HAP-1 (cell line): ENCODE data around the gene BMP8A.
"Not testable (repeated sequence)": the region's sequence is repeated elsewhere in the genome, so short reads cannot be mapped to it uniquely, and the experiment has no call there.

Experiments used
- DNase-seq, 2 experiments: peaks; one replicate each; pipeline ENCODE4 v3.0.0-alpha.2; 2016 to 2020; ENCODE audit warnings: low spot score in 2 of 2
- H3K27me3 ChIP-seq: fragments of 250-450 bp; sonication (Bioruptor Pico); 2 replicates; pipeline ENCODE4 v1.5.1; 2020; ENCODE audit warnings: low read depth, mild to moderate bottlenecking, moderate library complexity
- H3K36me3 ChIP-seq: fragments of 250-450 bp; sonication (Bioruptor Pico); replicated peaks from 2 replicates; pipeline ENCODE4 v1.5.1; 2020; ENCODE audit warnings: mild to moderate bottlenecking
- H3K4me1 ChIP-seq: fragments of 250-450 bp; sonication (Bioruptor Pico); 2 replicates; pipeline ENCODE4 v1.5.1; 2020; ENCODE audit warnings: mild to moderate bottlenecking
- H3K4me3 ChIP-seq: fragments of 250-450 bp; sonication (Bioruptor Pico); 2 replicates; pipeline ENCODE4 v1.5.1; 2020; ENCODE audit warnings: mild to moderate bottlenecking, moderate library complexity
- H3K9me3 ChIP-seq: fragments of 250-450 bp; sonication (Bioruptor Pico); 2 replicates; pipeline ENCODE4 v1.5.1; 2020; ENCODE audit warnings: mild to moderate bottlenecking, moderate library complexity
- in situ Hi-C: fragments of 300-500 bp; cut with MboI; formaldehyde crosslinking; loops from 3 replicates; pipeline ENCODE4 v1.14.3; 2020; ENCODE audit warnings: low sequenced_read_pairs, inconsistent platforms, mixed read lengths

The BMP8A gene

DNA sequence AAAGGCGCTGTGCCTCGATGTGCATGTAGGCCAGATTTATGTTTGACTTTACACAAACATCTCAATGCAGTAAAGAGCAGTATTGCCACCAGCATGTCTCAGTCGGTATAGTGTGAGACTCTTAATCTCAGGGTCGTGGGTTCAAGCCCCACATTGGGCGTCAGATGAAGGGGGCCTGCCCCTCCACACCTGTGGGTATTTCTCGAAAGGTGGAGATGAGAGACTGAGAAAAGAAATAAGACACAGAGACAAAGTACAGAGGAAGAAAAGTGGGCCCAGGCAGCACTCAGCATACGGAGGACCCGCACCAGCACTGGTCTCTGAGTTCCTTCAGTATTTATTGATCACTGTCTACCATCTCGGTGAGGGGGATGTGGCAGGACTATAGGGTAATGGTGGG, 13.0 kb downstream of the BMP8A start:
- H3K4me3 ChIP-seq, H3K27me3 ChIP-seq, H3K36me3 ChIP-seq, H3K9me3 ChIP-seq, DNase-seq, in situ Hi-C loops, H3K4me1 ChIP-seq: not testable (repeated sequence)

- H3K4me1 ChIP-seq: no peaks in the 10 kb centered on the region
- in situ Hi-C loops: no loop called here
- H3K9me3 ChIP-seq: no peaks in the 10 kb centered on the region
- H3K27me3 ChIP-seq: no peaks in the 10 kb centered on the region
- no peak for DNase-seq
- no peak overlapping the region for H3K4me3 ChIP-seq
- H3K36me3 ChIP-seq: no peaks in the 10 kb centered on the region
Observed at GRCh38 chr1:39505289-39505688, 13.9 kb downstream of the BMP8A start.

GRCh38 chr1:39507230-39507928, 15.9 kb downstream of the BMP8A start:
- no peaks in the 10 kb centered on the region for H3K4me1 ChIP-seq
- H3K4me3 ChIP-seq: no peak overlapping the region
- H3K9me3 ChIP-seq: no peaks in the 10 kb centered on the region
- no peaks in the 10 kb centered on the region for H3K27me3 ChIP-seq
- no peaks in the 10 kb centered on the region for H3K36me3 ChIP-seq
- DNase-seq: peak in 1 of 2 experiments; percentile 26
- in situ Hi-C loops: no loop called here

GRCh38 chr1:39508266-39508665, 16.8 kb downstream of the BMP8A start:
- Histone ChIP-seq H3K4me3 (no peak overlapping the region), H3K36me3 (no peaks in the 10 kb centered on the region), H3K27me3 (no peaks in the 10 kb centered on the region), H3K9me3 (no peaks in the 10 kb centered on the region), H3K4me1 (no peaks in the 10 kb centered on the region)
- no peak for DNase-seq
- in situ Hi-C loops: no loop called here

DNA sequence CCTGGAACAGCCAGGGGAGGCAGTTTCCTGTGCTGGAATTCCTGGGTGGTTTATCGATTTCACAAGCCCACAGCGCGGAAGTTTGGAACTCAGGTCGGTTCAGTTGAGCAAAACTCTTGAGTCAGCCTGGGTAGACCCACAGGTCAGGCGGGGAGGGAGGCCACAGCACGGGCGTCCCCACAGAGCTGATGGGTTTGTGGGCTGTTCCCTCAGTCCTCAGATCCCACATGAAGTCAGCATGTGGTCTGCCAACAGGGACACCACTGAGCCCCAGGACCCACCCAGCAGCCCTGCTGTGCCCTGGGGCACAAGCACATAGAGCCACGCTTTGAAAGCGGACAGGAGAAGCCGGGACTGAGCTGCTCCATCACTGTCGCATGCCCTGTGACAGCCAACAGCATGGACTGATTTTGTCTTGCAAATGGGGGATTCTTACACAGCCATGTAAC, 17.4 kb downstream of the BMP8A start:
- Histone ChIP-seq H3K9me3 (no peaks in the 10 kb centered on the region), H3K4me1 (no peaks in the 10 kb centered on the region), H3K27me3 (no peaks in the 10 kb centered on the region), H3K36me3 (no peaks in the 10 kb centered on the region), H3K4me3 (no peak overlapping the region)
- in situ Hi-C loops: no loop called here
- no peak for DNase-seq

GRCh38 chr1:39509360-39510009, 18.0 kb downstream of the BMP8A start:
- in situ Hi-C loops: no loop called here
- Histone ChIP-seq H3K27me3 (no peaks in the 10 kb centered on the region), H3K36me3 (no peaks in the 10 kb centered on the region), H3K9me3 (no peaks in the 10 kb centered on the region), H3K4me1 (no peaks in the 10 kb centered on the region), H3K4me3 (no peak overlapping the region)
- DNase-seq: no peak

DNA sequence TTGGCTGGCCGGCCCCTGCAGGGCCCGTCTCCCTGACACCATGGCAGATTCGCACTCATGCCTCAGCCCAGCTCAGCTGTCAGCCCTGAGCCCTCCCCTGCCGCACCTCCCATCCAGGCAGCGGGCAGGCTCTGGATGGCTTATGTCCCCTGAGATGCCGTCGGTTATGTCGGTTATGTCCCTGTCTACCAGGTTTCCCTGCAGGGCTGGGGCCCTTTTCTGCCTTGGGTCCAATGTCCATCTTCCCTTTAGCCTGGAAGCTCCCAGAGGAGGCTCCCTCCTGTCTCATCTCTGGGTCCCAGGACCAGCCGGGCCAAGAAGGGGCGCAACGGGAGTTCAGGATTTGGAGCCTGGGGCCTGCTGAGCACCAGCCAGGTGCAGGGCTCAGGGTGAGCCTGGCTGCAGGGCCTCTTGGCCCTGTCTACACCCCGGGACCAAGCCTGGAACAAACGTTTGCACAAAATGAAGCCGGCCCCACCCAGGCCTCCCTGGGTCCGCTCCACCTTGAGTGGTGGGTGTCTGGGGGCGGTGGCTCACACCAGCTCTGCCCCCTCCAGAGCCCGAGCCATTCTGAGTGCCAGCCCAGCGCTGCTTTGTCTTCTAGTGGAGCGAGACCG, 19.2 kb downstream of the BMP8A start:
- in situ Hi-C loops, H3K27me3 ChIP-seq, H3K4me1 ChIP-seq, DNase-seq, H3K4me3 ChIP-seq, H3K36me3 ChIP-seq, H3K9me3 ChIP-seq: not testable (repeated sequence)

DNA sequence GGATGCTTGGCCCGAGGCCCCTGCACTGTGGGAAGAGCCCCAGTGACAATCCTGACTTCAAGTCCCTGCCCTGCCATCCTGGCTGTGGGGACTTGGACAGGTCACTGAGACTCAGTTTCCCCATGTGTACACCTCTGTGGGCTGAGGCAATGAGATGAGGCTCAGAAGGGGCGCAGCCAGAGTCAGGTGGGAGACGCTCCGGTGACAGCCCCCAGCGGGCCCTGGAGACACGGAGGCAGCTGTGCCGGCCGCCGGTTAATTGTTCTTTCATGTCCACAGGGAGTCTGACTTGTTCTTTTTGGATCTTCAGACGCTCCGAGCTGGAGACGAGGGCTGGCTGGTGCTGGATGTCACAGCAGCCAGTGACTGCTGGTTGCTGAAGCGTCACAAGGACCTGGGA, 20.0 kb downstream of the BMP8A start:
- H3K27me3 ChIP-seq, H3K4me1 ChIP-seq, H3K9me3 ChIP-seq, H3K4me3 ChIP-seq, H3K36me3 ChIP-seq, DNase-seq, in situ Hi-C loops: not testable (repeated sequence)

DNA sequence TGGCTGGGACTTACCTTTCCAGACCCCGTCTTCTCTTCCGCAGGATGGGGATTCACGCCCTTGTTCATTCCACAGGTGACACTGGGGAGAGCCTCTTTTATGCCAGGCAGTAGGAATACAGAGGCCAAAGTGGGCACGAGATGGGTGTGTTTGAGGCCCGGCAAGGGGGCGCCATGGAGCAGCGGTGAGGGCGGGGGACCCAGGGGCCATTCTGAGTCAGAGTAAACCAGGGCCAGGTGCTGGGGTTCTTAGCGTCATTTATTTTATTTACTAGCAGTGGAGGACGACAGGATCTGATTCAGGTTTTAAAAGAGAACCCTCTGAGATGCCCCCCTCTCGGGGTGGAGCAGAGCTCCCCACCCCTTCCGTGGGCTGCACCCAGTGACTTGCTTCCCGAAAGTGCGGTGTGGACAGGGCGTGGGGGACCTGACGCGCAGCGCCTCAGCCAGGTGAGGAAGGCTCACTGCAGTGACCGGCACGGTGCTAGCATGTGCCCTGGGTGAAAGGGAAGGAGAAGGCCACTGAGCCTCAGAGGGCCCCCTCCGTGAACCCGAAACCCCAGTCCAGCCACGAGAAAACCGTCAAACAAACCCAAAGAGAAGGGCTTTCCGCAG, 20.9 kb downstream of the BMP8A start:
- H3K36me3 ChIP-seq, H3K27me3 ChIP-seq, H3K9me3 ChIP-seq, H3K4me1 ChIP-seq, in situ Hi-C loops, H3K4me3 ChIP-seq: not testable (repeated sequence)
- DNase-seq: peak in 1 of 2 experiments; percentile 1

GRCh38 chr1:39514710-39515124, 23.3 kb downstream of the BMP8A start:
- DNase-seq: peak in 1 of 2 experiments; percentile 1
- in situ Hi-C loops, H3K4me1 ChIP-seq: not testable (repeated sequence)

DNA sequence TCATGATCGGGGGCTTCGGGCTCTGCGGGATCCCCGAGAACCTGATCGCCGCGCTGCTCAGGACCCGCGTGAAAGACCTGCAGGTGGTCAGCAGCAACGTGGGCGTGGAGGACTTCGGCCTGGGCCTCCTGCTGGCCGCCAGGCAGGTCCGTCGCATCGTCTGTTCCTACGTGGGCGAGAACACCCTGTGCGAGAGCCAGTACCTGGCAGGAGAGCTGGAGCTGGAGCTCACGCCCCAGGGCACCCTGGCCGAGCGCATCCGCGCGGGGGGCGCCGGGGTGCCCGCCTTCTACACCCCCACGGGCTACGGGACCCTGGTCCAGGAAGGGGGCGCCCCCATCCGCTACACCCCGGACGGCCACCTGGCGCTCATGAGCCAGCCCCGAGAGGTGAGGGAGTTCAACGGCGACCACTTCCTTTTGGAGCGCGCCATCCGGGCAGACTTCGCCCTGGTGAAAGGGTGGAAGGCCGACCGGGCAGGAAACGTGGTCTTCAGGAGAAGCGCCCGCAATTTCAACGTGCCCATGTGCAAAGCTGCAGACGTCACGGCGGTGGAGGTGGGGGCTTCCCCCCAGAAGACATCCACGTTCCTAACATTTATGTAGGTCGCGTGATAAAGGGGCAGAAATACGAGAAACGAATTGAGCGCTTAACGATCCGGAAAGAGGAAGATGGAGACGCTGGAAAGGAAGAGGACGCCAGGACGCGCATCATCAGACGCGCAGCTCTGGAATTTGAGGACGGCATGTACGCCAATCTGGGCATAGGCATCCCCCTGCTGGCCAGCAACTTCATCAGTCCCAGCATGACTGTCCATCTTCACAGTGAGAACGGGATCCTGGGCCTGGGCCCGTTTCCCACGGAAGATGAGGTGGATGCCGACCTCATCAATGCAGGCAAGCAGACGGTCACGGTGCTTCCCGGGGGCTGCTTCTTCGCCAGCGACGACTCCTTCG, 24.0 kb downstream of the BMP8A start:
- H3K4me3 ChIP-seq, in situ Hi-C loops: not testable (repeated sequence)

More at GRCh38 chr1:39514710-39515124, 23.3 kb downstream of the BMP8A start:
- H3K36me3 ChIP-seq, H3K9me3 ChIP-seq, H3K4me3 ChIP-seq, H3K27me3 ChIP-seq: not testable (repeated sequence)

DNA sequence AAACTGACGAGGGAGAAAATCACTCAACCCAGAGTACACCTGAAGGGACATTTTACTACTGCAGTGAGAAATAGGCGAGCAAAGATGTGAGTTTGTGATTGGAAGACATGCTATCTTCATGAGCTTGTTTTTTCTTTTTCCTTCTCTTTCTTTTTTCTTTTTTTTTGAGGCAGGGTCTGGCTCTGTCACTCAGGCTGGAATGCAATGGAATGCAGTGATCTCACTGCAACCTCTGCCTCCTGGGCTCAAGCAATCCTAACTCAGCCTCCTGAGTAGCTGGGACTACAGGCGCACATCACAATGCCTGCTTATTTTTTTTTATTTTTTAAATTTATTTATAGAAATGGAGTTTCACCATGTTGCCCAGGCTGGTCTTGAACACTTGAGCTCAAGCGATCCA, 25.4 kb downstream of the BMP8A start:
- H3K36me3 ChIP-seq, H3K4me1 ChIP-seq, H3K27me3 ChIP-seq, H3K4me3 ChIP-seq, DNase-seq, in situ Hi-C loops, H3K9me3 ChIP-seq: not testable (repeated sequence)

More for the DNA sequence above, 24.0 kb downstream of the BMP8A start:
- not testable (repeated sequence) for H3K4me1 ChIP-seq, DNase-seq, H3K27me3 ChIP-seq, H3K36me3 ChIP-seq, H3K9me3 ChIP-seq

- H3K9me3 ChIP-seq, H3K36me3 ChIP-seq, H3K27me3 ChIP-seq, DNase-seq, H3K4me1 ChIP-seq, in situ Hi-C loops, H3K4me3 ChIP-seq: not testable (repeated sequence)
Observed at GRCh38 chr1:39517936-39518335, 26.5 kb downstream of the BMP8A start.
